Stimulated activated CD4-positive, alpha-beta T cell treated with anti-CD3 and anti-CD28 coated beads, Interleukin-1b, Interleukin-23, amount 100 ng/mL, for 4 hours (primary cell): ENCODE results near the gene PAEP.

ENCODE experiments used
- DNase-seq, 2 donors: peaks; one replicate each; pipeline ENCODE4 v3.0.0-alpha.2; 2020; ENCODE audit warnings: low read depth in 2 of 2

PAEP gene

GRCh38 chr9:135551031-135551430, 10.5 kb upstream of the PAEP start:
- DNase-seq = no peak

- no peak for DNase-seq
These were observed 10.1 kb upstream of the PAEP start for GRCh38 chr9:135551456-135551855.

- DNase-seq = no peak
These were observed 9.4 kb upstream of the PAEP start for GRCh38 chr9:135552021-135552697.

- DNase-seq = no peak
These were observed 8.8 kb upstream of the PAEP start for GRCh38 chr9:135552698-135553171.

- DNase-seq = no peak
These were observed 6.8 kb upstream of the PAEP start for GRCh38 chr9:135554718-135555117.

GRCh38 chr9:135555203-135555602, 6.4 kb upstream of the PAEP start:
- no peak for DNase-seq

GRCh38 chr9:135555910-135556309, 5.6 kb upstream of the PAEP start:
- no peak for DNase-seq

GRCh38 chr9:135559606-135560005, 1.9 kb upstream of the PAEP start:
- no peak for DNase-seq

GRCh38 chr9:135562235-135562745, 734 bp downstream of the PAEP start:
- no peak for DNase-seq

GRCh38 chr9:135563039-135563476, 1.5 kb downstream of the PAEP start:
- no peak for DNase-seq

- no peak for DNase-seq
These were observed 2.3 kb downstream of the PAEP start for GRCh38 chr9:135563858-135564257.

GRCh38 chr9:135565141-135565628, 3.6 kb downstream of the PAEP start:
- no peak for DNase-seq

GRCh38 chr9:135565636-135566035, 4.1 kb downstream of the PAEP start:
- DNase-seq = no peak

GRCh38 chr9:135566552-135566951, 5.0 kb downstream of the PAEP start:
- no peak for DNase-seq

- no peak for DNase-seq
These were observed 5.8 kb downstream of the PAEP start for GRCh38 chr9:135567311-135567710.

GRCh38 chr9:135568026-135568425, 6.5 kb downstream of the PAEP start:
- DNase-seq = no peak

GRCh38 chr9:135570456-135570855, 8.9 kb downstream of the PAEP start:
- no peak for DNase-seq

GRCh38 chr9:135572233-135572632, 10.7 kb downstream of the PAEP start:
- no peak for DNase-seq

GRCh38 chr9:135573124-135573523, 11.6 kb downstream of the PAEP start:
- DNase-seq = no peak

- no peak for DNase-seq
These were observed 12.8 kb downstream of the PAEP start for GRCh38 chr9:135574331-135574730.

GRCh38 chr9:135574943-135575342, 13.4 kb downstream of the PAEP start:
- no peak for DNase-seq

GRCh38 chr9:135575995-135576631, 14.6 kb downstream of the PAEP start:
- no peak for DNase-seq

GRCh38 chr9:135577256-135577655, 15.7 kb downstream of the PAEP start:
- DNase-seq = no peak
